GM19351 (cell line): ENCODE measurements around the gene BLNK.
"Not testable (repeated sequence)": the region's sequence is repeated elsewhere in the genome, so short reads cannot be mapped to it uniquely, and the experiment has no call there.

Source experiments
- ATAC-seq: cut with Tn5 transposase; IDR thresholded peaks from one replicate; pipeline ENCODE4 v1.9.1; 2021; ENCODE audit warnings: mild to moderate bottlenecking, moderate library complexity; ENCODE audit not compliant: unreplicated experiment

BLNK gene

GRCh38 chr10:96271016-96271815 lies at the start of gene BLNK:
Gene BLNK (minus strand): TSS chr10:96271569. CDS start chr10:96271398, 171 bp downstream.
- peak; percentile 62 for ATAC-seq

- ATAC-seq, result no peak
Measured at GRCh38 chr10:96319754-96320474, 48.5 kb upstream of the BLNK start.

DNA sequence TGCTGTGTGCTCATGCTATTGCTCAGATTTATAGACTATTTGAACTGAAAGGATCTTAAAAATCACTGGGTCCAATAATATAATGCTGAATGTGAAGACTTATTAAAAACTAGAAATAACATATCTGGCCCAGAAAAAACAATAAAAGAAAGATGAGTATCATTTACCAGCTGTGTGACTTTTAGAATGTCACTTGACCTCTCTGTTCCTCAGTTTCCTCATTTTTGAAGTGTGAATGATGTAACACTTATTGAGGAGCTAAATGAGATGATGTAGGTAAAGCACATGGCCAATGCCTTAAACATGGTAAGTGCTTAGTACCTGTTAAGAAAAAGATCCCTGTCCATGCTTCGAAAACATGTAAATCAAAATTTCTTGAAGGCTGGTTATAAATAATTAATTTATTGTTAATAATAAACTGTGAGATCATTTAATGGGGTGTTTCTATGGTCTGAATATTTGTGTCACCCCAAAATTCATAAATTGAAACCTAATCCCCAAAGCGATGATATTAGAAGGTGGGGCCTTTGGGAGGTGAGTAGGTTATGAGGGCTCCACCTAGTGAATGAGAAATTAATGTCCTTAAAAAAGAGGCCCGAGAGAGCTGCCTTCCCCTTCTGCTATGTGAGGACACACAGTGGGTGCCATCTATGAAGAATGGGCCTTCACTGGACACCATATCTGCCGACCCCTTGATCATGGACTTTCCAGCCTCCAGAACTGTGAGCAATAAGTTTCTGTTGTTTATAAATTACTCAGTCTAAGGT lies 45.9 kb upstream of the BLNK start:
- ATAC-seq, result no peak

DNA sequence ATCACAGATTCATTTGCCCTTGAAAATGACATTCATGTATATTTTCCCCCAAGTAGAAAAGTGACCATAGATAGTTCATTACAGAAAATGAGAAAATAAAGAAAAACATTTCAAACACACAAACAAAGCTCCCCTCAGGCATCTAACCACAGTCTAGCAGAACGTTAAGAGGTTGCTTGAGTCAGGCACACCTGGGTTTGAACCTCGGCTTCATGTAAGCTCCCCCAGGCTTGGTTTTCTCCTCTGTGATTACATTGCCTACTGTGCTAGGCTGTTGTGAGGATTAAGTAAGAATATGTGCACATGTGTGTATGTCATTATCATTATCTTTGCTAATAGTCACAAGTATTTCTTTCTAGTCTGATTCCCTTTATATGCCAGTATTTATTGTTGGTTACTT lies 42.0 kb upstream of the BLNK start:
- no peak for ATAC-seq

DNA sequence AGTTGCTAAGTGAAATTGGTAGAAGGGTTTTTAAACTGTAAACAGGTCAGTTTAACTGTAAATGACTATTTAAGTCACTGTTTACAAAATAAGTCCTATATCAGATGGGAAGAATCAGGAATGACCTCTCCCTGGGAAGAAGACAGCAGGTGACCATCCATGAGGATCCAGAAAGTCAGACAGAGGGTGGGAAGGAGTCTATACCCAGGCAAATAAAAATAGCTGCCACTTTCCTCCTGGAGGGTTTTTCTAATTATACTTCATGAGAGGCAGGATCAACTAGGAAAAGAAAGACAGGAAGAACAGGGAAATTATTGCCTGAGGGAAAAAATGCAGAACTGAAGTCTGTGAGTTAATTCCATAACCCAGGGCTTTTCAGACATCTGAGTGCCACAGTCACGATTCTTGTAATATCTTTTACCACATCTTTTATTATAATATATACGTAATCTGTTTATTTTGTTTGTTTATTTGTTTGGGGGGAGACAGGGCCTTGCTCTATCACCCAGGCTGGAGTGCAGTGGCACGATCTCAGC lies 39.9 kb upstream of the BLNK start:
- ATAC-seq, result no peak

DNA sequence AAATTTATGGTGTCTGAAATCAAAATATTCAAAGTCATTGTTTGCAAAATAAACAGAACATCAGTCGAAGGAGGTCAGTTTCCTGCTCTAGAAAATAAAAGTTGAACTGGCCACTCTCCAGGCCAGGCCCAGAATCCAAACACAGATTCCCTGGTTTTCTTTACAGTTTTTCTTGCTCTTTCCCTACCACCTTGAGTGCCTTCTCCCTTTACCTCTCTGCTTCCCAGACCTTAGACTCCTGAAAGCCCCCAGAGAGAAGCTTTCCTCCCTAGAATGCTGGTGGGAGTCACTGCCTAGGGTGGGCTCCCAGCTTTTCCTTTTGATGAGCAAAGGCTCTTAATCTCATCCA lies 38.9 kb upstream of the BLNK start:
- no peak for ATAC-seq

DNA sequence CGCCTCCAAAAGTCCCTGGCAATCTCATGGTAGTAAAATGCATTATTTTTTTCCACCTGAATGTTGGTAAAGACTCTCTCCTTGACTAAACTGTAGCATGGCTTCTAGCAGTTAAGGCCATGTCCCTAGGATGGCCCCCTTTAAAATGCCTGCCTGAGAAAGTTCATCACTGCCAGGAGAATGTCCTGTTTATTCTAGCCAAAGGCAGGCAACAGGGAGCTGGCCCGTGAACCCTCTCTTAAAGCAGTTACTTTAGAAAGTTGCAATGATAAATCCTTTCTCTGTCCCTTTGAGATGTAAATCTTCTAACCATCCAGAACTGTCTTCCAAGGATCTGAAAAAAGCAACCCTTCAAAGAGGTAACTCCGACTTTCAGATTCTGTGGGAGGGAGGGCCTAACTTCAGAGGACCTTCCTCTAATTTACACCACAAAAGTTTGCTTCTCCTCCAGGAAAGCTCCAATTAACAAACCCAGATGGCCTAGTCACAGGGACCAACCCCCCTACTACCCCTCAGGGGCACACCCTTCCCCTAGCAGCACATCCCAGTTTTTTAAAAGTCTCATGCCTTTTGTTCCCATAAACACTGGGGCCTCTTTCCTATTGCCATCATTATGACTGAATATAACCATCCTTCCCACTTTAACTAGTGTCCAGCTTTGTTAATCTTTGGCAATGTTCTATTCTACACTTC lies 38.4 kb upstream of the BLNK start:
- no peak for ATAC-seq

- not testable (repeated sequence) for ATAC-seq
Measured at GRCh38 chr10:96308854-96309253, 37.5 kb upstream of the BLNK start.

DNA sequence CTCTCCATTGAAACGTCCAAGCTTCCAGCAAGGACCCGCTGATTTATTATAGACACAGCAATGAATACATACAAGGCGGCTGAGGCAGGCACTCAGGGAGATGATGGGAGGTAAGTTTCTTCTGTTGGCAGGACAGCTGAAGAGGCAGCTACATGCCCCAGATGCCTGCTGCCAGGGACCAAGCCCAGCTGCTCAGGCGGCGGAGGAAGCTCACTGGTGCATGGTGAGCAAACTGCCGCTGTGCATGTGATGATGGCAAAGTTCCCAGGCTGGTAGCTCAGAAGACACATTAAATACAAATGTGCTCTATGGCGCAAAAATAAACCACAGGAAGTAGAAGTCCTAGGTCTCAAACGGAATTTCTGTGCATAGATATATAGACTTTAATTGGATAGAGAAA lies 35.1 kb upstream of the BLNK start:
- ATAC-seq, result no peak

DNA sequence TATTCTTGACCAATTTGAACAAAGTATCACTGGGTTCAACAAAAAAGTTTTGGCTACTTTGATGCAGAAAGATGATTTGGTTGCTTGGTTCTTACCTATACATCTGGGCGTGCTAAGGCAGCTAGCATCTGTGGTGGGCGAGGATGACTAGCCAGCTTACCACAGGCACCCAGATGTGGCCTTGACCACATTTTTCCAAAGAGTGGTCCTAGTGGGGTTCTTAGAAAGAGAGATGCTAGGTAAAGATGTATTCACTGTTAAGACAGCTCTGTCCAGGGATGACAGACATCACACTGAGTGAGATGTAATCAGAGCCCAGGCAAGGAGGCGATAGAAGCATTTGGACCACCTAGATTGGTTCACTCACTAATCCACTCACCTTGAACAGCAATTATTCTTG lies 33.6 kb upstream of the BLNK start:
- no peak for ATAC-seq

DNA sequence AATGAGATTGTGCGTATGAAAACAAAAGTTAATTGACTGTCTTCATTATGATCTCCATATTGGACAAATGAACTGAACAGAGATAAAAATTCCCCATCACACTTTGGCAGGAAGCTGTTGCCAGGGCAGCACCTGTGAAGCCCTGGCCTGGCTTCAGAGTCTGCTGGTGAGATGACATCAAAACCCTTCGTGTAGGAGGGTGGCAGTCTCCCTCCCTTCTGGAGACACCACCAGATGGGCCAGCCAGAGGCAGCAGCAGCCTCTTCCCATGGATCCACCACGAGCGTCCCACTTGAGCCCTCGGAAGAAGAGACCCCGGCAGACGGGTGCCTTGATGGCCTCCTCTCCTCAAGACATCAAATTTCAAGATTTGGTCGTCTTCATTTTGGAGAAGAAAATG lies 32.9 kb upstream of the BLNK start, which contains the start of gene DNTT:
TSS of gene DNTT (plus strand) at position 205 of the 400 bp plus-strand sequence. CDS start at position 269, 64 bp downstream.
- no peak for ATAC-seq

GRCh38 chr10:96301616-96302015 lies 30.2 kb upstream of the BLNK start:
- ATAC-seq, result no peak

- no peak for ATAC-seq
Measured at GRCh38 chr10:96299383-96299782, 28.0 kb upstream of the BLNK start.

DNA sequence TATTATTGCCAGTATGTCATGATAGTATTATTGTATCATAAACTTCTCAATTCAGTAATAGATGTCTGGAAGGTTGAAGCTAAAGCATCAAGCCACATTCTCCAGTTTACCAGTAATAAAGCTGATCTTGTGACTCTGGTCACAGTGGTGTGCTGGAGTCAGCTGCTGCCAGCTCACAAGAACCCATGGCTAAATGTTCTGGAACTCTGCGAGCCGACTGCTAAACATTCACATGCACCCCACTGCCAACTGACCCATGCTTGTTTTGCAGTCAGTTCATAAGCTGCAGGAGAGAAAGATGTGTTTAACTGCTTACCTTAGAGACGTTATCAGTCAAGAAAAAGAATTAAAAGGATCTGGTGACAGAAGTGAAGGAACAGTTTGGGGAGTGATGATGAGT lies 27.0 kb upstream of the BLNK start:
- no peak for ATAC-seq

DNA sequence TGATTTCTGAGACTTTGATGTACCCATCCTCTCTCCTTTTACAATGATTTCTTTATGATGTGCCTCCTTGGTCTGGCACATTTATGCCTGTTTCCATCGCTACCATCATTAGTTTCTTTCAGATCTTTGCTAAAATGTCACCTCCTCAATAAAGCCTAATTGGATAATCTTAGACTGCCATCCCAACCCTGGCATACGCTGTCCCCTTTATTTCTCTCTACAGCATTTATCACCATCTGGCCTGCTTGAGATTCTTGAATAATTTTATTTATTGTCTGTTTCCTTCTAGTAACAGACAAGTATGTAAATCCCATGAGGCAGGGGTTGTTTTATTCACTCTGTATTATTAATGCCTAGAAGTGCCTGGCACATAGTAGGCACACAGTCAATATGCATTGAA lies 26.1 kb upstream of the BLNK start:
- no peak for ATAC-seq

DNA sequence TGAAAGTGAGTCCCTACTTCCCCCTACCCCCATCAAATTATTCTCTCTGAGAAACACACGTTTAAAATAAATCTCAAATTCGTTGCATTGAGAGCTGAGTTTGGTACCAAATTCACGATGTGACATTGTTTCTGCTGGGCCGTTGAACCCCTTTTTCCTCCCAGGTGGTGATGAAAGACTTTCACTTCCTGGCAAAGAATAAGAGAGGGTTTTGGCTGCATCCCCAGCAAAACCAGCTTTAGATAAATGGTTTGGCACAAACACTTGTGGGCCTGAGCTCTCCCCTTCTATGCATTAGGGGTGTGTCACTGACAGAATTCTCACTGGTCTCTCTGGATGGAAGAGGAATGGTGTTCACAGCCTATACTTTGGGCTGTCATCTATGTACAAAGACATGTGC lies 24.1 kb upstream of the BLNK start:
- ATAC-seq, result no peak

DNA sequence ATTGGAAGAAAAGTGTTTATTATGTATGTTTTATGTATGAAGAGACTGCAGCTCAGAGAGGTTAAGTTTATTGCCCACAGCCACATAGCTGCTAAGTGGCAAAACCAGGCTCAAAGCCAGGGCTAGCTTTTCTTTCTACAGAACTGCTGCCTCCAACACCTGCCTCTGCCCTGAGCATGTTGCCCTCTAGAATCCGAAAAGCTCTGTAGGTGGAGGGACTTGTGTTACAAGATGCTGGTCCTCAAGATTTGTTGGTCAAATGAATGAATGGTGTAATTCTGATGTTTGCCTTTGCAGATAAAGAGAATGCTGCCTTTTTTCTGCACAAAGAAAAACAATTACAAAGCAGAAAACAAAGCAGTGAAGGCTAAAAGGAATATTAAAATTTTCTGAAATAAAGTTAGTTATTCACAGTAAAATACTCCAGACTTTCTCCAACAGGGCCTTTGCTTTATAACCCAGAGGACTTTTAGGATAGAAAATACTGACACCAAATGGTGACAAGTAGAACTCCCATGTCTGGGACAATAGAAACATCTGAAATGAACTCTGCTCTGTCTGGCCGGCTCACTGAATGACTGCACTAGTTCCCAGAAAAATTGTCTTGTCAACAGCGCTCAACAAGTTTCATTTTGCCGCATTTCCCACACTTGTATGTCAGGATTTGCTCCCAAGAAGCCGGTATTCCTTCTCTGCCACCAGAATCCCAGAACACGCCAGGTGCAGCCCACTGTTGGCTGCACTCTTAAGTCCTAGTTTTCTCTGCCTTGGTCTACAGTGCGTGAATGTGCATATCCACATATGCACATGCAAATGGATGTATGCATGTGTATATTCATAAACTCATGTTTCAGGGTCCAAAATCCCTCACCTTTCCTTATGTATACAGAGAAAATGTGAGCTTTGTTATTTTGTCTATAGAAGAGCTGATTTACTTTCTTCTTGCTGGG lies 21.9 kb upstream of the BLNK start:
- ATAC-seq, result peak; percentile 52

DNA sequence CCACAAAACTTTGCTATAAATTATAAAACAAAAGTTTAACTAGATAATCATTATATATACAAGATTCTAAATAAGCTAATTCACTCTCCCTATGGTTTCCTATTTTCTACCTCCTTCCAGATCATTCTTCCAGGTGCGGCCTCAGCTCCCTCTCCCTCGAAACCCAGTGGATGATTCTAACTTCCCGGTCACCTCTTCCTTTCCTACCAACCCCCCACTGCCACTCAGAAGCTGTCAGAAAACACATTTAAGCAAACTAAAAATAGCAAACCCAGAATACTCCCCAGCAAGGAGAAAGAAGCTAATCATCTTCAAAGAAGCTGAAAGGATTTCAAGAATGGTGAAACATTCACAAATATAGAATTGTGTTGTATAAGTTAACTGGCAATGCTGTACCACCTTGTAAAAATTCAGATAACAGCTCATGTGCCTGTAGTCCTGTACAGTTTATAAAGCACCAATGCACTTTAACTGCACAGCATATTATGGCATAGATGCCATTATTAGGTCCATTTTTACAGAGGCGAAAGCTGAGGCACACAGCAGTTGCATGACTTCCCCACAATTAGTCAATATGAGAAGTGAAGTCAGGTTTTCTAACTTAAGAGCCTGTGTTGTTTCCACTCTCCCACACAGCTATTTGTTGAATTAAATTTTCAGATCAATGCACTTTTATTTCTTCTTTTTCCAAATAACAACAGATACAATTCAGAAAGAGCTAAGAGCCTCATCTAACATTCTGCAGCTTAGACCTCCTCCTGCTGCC lies 19.2 kb upstream of the BLNK start:
- peak; percentile 43 for ATAC-seq
